SK-N-SH (cell line): Measurements from ENCODE around the gene MRPL17. TPM values are rescaled to one million over a fixed set of nuclear protein-coding genes. Genes with fewer than 3 reads are reported as not detected.

Experiments used
- CTCF ChIA-PET: fragments of 300-600, 350-600 bp; formaldehyde crosslinking; extraction: SDS; loops from one replicate; lab custom pipeline; 2021; lab: Yijun Ruan, JAX
- POLR2A ChIA-PET: fragments of 350-600 bp; sonication (Branson Sonifier 250); formaldehyde crosslinking; extraction: SDS; loops from one replicate; lab custom pipeline; 2020; ENCODE audit warnings: antibody characterized with exemption, inconsistent platforms; lab: Yijun Ruan, JAX
- DNase-seq: peaks from one replicate; pipeline ENCODE4 v3.0.0; 2012
- H2AFZ ChIP-seq: fragments of 200-600 bp; sonication (generic); 2 replicates; pipeline ENCODE4 v1.8.1; 2016; ENCODE audit warnings: antibody characterized with exemption, mild to moderate bottlenecking, low read depth
- H3F3A ChIP-seq: fragments of 200-600 bp; sonication (generic); replicated peaks from 2 replicates; pipeline ENCODE3; 2016; ENCODE audit warnings: antibody characterized with exemption, mild to moderate bottlenecking; ENCODE audit not compliant: insufficient read depth
- H3K27ac ChIP-seq, 2 experiments: fragments of 200-500 bp in 1 of 2; fragments of 200-600 bp in 1 of 2; sonication (Bioruptor generic) in 1 of 2; sonication (generic), shearing (Covaris generic) in 1 of 2; 2 replicates each; pipeline versions ENCODE4 v1.5.1 to v1.6.1; 2014 to 2016; ENCODE audit warnings: low read depth in 2 of 2, inconsistent platforms in 1 of 2, low read length in 1 of 2, mild to moderate bottlenecking in 1 of 2, mixed read lengths in 1 of 2
- H3K27me3 ChIP-seq: fragments of 200-600 bp; sonication (generic), shearing (Covaris generic); 2 replicates; pipeline ENCODE4 v1.6.1; 2016; ENCODE audit warnings: mixed run types; ENCODE audit not compliant: insufficient read depth
- H3K36me3 ChIP-seq, 2 experiments: fragments of 200-500 bp in 1 of 2; fragments of 200-600 bp in 1 of 2; sonication (Bioruptor generic) in 1 of 2; sonication (generic) in 1 of 2; replicated peaks in 1 of 2; 2 replicates each; pipeline versions ENCODE3 to v1.5.1; 2014 to 2016; ENCODE audit warnings: low read length in 1 of 2, mild to moderate bottlenecking in 1 of 2; ENCODE audit not compliant: insufficient read depth in 2 of 2, control insufficient read depth in 1 of 2
- H3K4me1 ChIP-seq, 2 experiments: fragments of 200-500 bp in 1 of 2; fragments of 200-600 bp in 1 of 2; sonication (Bioruptor generic) in 1 of 2; sonication (generic), shearing (Covaris generic) in 1 of 2; 2 replicates each; pipeline versions ENCODE4 v1.5.1 to v1.6.1; 2014 to 2016; ENCODE audit warnings: low read depth in 1 of 2, low read length in 1 of 2, mixed run types in 1 of 2; ENCODE audit not compliant: insufficient read depth in 2 of 2, control insufficient read depth in 1 of 2
- H3K4me2 ChIP-seq: fragments of 200-600 bp; sonication (generic), shearing (Covaris generic); 2 replicates; pipeline ENCODE4 v1.6.1; 2017; ENCODE audit warnings: mixed run types
- H3K4me3 ChIP-seq, 2 experiments: fragments of 200-500 bp in 1 of 2; fragments of 200-600 bp in 1 of 2; sonication (Bioruptor generic) in 1 of 2; sonication (generic), shearing (Covaris generic) in 1 of 2; 2 replicates each; pipeline versions ENCODE4 v1.5.1 to v1.8.1; 2014 to 2016; ENCODE audit warnings: low read depth in 2 of 2, inconsistent platforms in 1 of 2, low read length in 1 of 2, mild to moderate bottlenecking in 1 of 2, mixed read lengths in 1 of 2, moderate library complexity in 1 of 2
- H3K79me2 ChIP-seq: fragments of 200-600 bp; sonication (generic); 2 replicates; pipeline ENCODE4 v1.8.1; 2017; ENCODE audit warnings: mild to moderate bottlenecking; ENCODE audit not compliant: insufficient read depth
- H3K9ac ChIP-seq: fragments of 200-600 bp; sonication (generic); 2 replicates; pipeline ENCODE4 v1.6.1; 2017; ENCODE audit warnings: mixed run types
- H3K9me2 ChIP-seq: fragments of 200-600 bp; sonication (generic); 2 replicates; pipeline ENCODE4 v1.6.1; 2017; ENCODE audit warnings: mixed run types
- H3K9me3 ChIP-seq: fragments of 200-600 bp; sonication (generic); 2 replicates; pipeline ENCODE4 v1.6.1; 2017; ENCODE audit warnings: mixed run types, mild to moderate bottlenecking, moderate library complexity
- H4K20me1 ChIP-seq: fragments of 200-600 bp; sonication (generic); 2 replicates; pipeline ENCODE4 v1.6.1; 2017; ENCODE audit warnings: mild to moderate bottlenecking, mixed run types; ENCODE audit not compliant: insufficient read depth
- CHD2 ChIP-seq: fragments of 150-350 bp; IDR thresholded peaks from 2 replicates; pipeline ENCODE4 v1.6.1; 2018; ENCODE audit warnings: low read length; ENCODE audit not compliant: partially characterized antibody
- ELF1 ChIP-seq: IDR thresholded peaks from 2 replicates; pipeline ENCODE4 v1.4.0; 2012
- EP300 ChIP-seq, 2 experiments: IDR thresholded peaks; 2 replicates each; pipeline versions ENCODE4 v1.4.0 to v1.6.1; 2012; ENCODE audit warnings: borderline replicate concordance in 1 of 2, low read depth in 1 of 2, low read length in 1 of 2
- EZH2phosphoT487 ChIP-seq: fragments of 200-600 bp; sonication (generic); IDR thresholded peaks from 2 replicates; pipeline ENCODE4 v1.6.1; 2017; ENCODE audit warnings: low read depth, mixed run types, mild to moderate bottlenecking, antibody characterized with exemption, moderate library complexity, borderline replicate concordance
- FOXJ3 ChIP-seq: sonication (generic); formaldehyde crosslinking; IDR thresholded peaks from 2 replicates; pipeline ENCODE4 v1.5.1; 2020; ENCODE audit warnings: mild to moderate bottlenecking, missing genetic modification reagents
- FOXM1 ChIP-seq: IDR thresholded peaks from 2 replicates; pipeline ENCODE4 v1.4.0; 2012; ENCODE audit warnings: low read depth, mild to moderate bottlenecking
- GATA2 ChIP-seq: sonication (generic); formaldehyde crosslinking; IDR thresholded peaks from 2 replicates; pipeline ENCODE4 v1.5.0; 2020; ENCODE audit warnings: mild to moderate bottlenecking, missing genetic modification reagents
- JUND ChIP-seq: IDR thresholded peaks from 2 replicates; pipeline ENCODE4 v1.4.0; 2012
- MXI1 ChIP-seq: IDR thresholded peaks from 2 replicates; pipeline ENCODE4 v1.6.1; 2012; ENCODE audit warnings: mild to moderate bottlenecking, low read depth, low read length, improper control_type of control experiment
- NFIC ChIP-seq: IDR thresholded peaks from 2 replicates; pipeline ENCODE4 v1.4.0; 2012; ENCODE audit warnings: borderline replicate concordance
- NRF1 ChIP-seq: IDR thresholded peaks from 2 replicates; pipeline ENCODE4 v1.6.1; 2012; ENCODE audit warnings: low read depth, mild to moderate bottlenecking, low read length
- POLR2AphosphoS5 ChIP-seq: IDR thresholded peaks from 2 replicates; pipeline ENCODE4 v1.6.1; 2012; ENCODE audit warnings: low read depth, low read length
- RCOR1 ChIP-seq: fragments of 150-350 bp; IDR thresholded peaks from 2 replicates; pipeline ENCODE4 v1.6.1; 2017; ENCODE audit warnings: antibody characterized with exemption, low read length
- RFX5 ChIP-seq: IDR thresholded peaks from 2 replicates; pipeline ENCODE4 v1.6.1; 2012; ENCODE audit warnings: mild to moderate bottlenecking, improper control_type of control experiment, low read length
- RXRA ChIP-seq: IDR thresholded peaks from 2 replicates; pipeline ENCODE4 v1.4.0; 2012; ENCODE audit warnings: low read depth, mild to moderate bottlenecking, borderline replicate concordance
- SIN3A ChIP-seq: IDR thresholded peaks from 2 replicates; pipeline ENCODE4 v1.6.1; 2012; ENCODE audit warnings: low read depth, mild to moderate bottlenecking, low read length, moderate library complexity, borderline replicate concordance
- TAF1 ChIP-seq: IDR thresholded peaks from 2 replicates; pipeline ENCODE4 v1.6.1; 2012; ENCODE audit warnings: low read depth, mild to moderate bottlenecking, low read length, moderate library complexity, borderline replicate concordance
- TCF12 ChIP-seq: IDR thresholded peaks from 2 replicates; pipeline ENCODE4 v1.4.0; 2012
- TEAD4 ChIP-seq: IDR thresholded peaks from 2 replicates; pipeline ENCODE4 v1.4.0; 2012; ENCODE audit warnings: mild to moderate bottlenecking, borderline replicate concordance; ENCODE audit not compliant: insufficient read depth
- USF2 ChIP-seq: fragments of 150-350 bp; IDR thresholded peaks from 2 replicates; pipeline ENCODE4 v1.6.1; 2017; ENCODE audit warnings: antibody characterized with exemption, low read length, low read depth, borderline replicate concordance
- WGBS: methylation state at CpG from one replicate; pipeline ENCODE4 v1.1.6; 2017; ENCODE audit warnings: low lambda C conversion rate; 5-methylcytosine and 5-hydroxymethylcytosine counted together
- polyA plus RNA-seq, 3 experiments: library from polyadenylated mRNA; depleted of rRNA; stranded (reverse); fragments of >200 nt; gene quantifications; 2 replicates each; pipeline ENCODE4 v1.2.3, GENCODE V29; 2012
- TF ChIP-seq, protein P1 (sequence below): IDR thresholded peaks from 2 replicates; pipeline ENCODE4 v1.6.1; 2012; ENCODE audit warnings: mild to moderate bottlenecking, low read depth, low read length, moderate library complexity
- TF ChIP-seq, protein P2 (sequence below): fragments of 150-350 bp; IDR thresholded peaks from 2 replicates; pipeline ENCODE4 v1.6.1; 2016; ENCODE audit warnings: mild to moderate bottlenecking, low read depth, low read length
- TF ChIP-seq, protein P3 (sequence below): IDR thresholded peaks from 2 replicates; pipeline ENCODE4; 2012
- TF ChIP-seq, protein P4 (sequence below): fragments of 200-600 bp; sonication (generic); IDR thresholded peaks from 2 replicates; pipeline ENCODE4 v1.6.1; 2017; ENCODE audit warnings: antibody characterized with exemption, mild to moderate bottlenecking, moderate library complexity

MRPL17 gene
- polyA plus RNA-seq, 1 of the 3 experiments (the other 2 are of a cell fraction) = 88.6 TPM

GRCh38 chr11:6693342-6694228 is 10.4 kb upstream of the MRPL17 start:
- H3K9me2 ChIP-seq = no peaks in the 10 kb centered on the region
- H3K4me2 ChIP-seq = peak overlapping the region; percentile 42; the same call in 1 of the 2 replicates
- no peak for DNase-seq
- no peaks in the 10 kb centered on the region for H3K27me3 ChIP-seq
- H3F3A ChIP-seq = peaks cover 32% of the 10 kb centered on the region
- no peaks in the 10 kb centered on the region for H4K20me1 ChIP-seq
- H3K36me3 ChIP-seq = no peaks in the 10 kb centered on the region
- no peak overlapping the region for H3K4me3 ChIP-seq
- H3K9me3 ChIP-seq = no peaks in the 10 kb centered on the region
- ChIA-PET POLR2A (no interaction called here), CTCF (interaction anchor here (0.8 to 1.1 kb wide), 2 partner anchors 26 to 44 kb away, joined by 3 read pairs; no protein-coding TSS in a partner anchor)
- H3K27ac ChIP-seq = peak overlapping the region in 1 of 2 experiments; percentile 91; a peak in 2 of 4 replicates
- H3K4me1 ChIP-seq = peaks cover 0 to 33% of the 10 kb centered on the region in 2 experiments; a peak in 2 of 4 replicates
- no peaks in the 10 kb centered on the region for H3K79me2 ChIP-seq
- peak overlapping the region; percentile 37; the same call in 1 of the 2 replicates for H2AFZ ChIP-seq
- 79% methylated on average over 1 of the region's 1 CpG for WGBS
- H3K9ac ChIP-seq = peak overlapping the region; percentile 40; the same call in 1 of the 2 replicates
- no peak for TF ChIP-seq EP300 (IDR thresholded peaks at IDR 0.05; ENCODE audit: borderline replicate concordance in 1 of 2, low read depth in 1 of 2, low read length in 1 of 2)
- TF ChIP-seq TCF12 = peak; percentile 61
- TF ChIP-seq CHD2 = no peak
- TF ChIP-seq, protein P1, sequence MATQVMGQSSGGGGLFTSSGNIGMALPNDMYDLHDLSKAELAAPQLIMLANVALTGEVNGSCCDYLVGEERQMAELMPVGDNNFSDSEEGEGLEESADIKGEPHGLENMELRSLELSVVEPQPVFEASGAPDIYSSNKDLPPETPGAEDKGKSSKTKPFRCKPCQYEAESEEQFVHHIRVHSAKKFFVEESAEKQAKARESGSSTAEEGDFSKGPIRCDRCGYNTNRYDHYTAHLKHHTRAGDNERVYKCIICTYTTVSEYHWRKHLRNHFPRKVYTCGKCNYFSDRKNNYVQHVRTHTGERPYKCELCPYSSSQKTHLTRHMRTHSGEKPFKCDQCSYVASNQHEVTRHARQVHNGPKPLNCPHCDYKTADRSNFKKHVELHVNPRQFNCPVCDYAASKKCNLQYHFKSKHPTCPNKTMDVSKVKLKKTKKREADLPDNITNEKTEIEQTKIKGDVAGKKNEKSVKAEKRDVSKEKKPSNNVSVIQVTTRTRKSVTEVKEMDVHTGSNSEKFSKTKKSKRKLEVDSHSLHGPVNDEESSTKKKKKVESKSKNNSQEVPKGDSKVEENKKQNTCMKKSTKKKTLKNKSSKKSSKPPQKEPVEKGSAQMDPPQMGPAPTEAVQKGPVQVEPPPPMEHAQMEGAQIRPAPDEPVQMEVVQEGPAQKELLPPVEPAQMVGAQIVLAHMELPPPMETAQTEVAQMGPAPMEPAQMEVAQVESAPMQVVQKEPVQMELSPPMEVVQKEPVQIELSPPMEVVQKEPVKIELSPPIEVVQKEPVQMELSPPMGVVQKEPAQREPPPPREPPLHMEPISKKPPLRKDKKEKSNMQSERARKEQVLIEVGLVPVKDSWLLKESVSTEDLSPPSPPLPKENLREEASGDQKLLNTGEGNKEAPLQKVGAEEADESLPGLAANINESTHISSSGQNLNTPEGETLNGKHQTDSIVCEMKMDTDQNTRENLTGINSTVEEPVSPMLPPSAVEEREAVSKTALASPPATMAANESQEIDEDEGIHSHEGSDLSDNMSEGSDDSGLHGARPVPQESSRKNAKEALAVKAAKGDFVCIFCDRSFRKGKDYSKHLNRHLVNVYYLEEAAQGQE = no peak
- no peak for TF ChIP-seq NFIC
- no peak for TF ChIP-seq USF2
- no peak for TF ChIP-seq EZH2phosphoT487
- no peak for TF ChIP-seq RFX5
- no peak for TF ChIP-seq FOXJ3 (CRISPR knock-in tag)
- 0 out of 2 replicates have a peak, but pooled peaks have one; percentile 26 for TF ChIP-seq RXRA
- TF ChIP-seq MXI1 = no peak
- TF ChIP-seq NRF1 = no peak
- peak; percentile 23; the same call in 1 of the 2 replicates for TF ChIP-seq POLR2AphosphoS5
- TF ChIP-seq RCOR1 = no peak
- no peak for TF ChIP-seq GATA2 (CRISPR knock-in tag)
- TF ChIP-seq FOXM1 = no peak
- no peak for TF ChIP-seq SIN3A
- TF ChIP-seq, protein P2, sequence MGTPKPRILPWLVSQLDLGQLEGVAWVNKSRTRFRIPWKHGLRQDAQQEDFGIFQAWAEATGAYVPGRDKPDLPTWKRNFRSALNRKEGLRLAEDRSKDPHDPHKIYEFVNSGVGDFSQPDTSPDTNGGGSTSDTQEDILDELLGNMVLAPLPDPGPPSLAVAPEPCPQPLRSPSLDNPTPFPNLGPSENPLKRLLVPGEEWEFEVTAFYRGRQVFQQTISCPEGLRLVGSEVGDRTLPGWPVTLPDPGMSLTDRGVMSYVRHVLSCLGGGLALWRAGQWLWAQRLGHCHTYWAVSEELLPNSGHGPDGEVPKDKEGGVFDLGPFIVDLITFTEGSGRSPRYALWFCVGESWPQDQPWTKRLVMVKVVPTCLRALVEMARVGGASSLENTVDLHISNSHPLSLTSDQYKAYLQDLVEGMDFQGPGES = no peak
- TF ChIP-seq TEAD4 = 0 out of 2 replicates have a peak, but pooled peaks have one; percentile 12
- peak; percentile 52 for TF ChIP-seq JUND
- no peak for TF ChIP-seq ELF1
- TF ChIP-seq, protein P3, sequence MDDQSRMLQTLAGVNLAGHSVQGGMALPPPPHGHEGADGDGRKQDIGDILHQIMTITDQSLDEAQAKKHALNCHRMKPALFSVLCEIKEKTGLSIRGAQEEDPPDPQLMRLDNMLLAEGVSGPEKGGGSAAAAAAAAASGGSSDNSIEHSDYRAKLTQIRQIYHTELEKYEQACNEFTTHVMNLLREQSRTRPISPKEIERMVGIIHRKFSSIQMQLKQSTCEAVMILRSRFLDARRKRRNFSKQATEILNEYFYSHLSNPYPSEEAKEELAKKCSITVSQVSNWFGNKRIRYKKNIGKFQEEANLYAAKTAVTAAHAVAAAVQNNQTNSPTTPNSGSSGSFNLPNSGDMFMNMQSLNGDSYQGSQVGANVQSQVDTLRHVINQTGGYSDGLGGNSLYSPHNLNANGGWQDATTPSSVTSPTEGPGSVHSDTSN = peak; percentile 80
- TF ChIP-seq, protein P4, sequence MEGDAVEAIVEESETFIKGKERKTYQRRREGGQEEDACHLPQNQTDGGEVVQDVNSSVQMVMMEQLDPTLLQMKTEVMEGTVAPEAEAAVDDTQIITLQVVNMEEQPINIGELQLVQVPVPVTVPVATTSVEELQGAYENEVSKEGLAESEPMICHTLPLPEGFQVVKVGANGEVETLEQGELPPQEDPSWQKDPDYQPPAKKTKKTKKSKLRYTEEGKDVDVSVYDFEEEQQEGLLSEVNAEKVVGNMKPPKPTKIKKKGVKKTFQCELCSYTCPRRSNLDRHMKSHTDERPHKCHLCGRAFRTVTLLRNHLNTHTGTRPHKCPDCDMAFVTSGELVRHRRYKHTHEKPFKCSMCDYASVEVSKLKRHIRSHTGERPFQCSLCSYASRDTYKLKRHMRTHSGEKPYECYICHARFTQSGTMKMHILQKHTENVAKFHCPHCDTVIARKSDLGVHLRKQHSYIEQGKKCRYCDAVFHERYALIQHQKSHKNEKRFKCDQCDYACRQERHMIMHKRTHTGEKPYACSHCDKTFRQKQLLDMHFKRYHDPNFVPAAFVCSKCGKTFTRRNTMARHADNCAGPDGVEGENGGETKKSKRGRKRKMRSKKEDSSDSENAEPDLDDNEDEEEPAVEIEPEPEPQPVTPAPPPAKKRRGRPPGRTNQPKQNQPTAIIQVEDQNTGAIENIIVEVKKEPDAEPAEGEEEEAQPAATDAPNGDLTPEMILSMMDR = no peak
- no peak for TF ChIP-seq TAF1
